ENCODE data around the gene FNDC8. TPM values are rescaled to one million over a fixed set of nuclear protein-coding genes. Genes with fewer than 3 reads are reported as not detected.
"Not testable (repeated sequence)": the region's sequence is repeated elsewhere in the genome, so short reads cannot be mapped to it uniquely, and the experiment has no call there.

FNDC8 gene
- total RNA-seq, 1 donor from 2014 or later, result not detected

GRCh38 chr17:35141681-35142466, 20.5 kb downstream of the FNDC8 start, which contains the start of gene NLE1:
Gene NLE1 (minus strand): TSS chr17:35142303. CDS start chr17:35142275, 28 bp downstream.
- peak; percentile 49 for DNase-seq (ENCODE audit: low read depth, low spot score)

- no peak for DNase-seq (ENCODE audit: low read depth, low spot score)
Observed at GRCh38 chr17:35142467-35142796, 21.0 kb downstream of the FNDC8 start.

GRCh38 chr17:35144840-35145239, 23.4 kb downstream of the FNDC8 start:
- no peak for DNase-seq (ENCODE audit: low read depth, low spot score)

- no peak for DNase-seq (ENCODE audit: low read depth, low spot score)
Observed at GRCh38 chr17:35146214-35146833, 24.9 kb downstream of the FNDC8 start.

- no peak for DNase-seq (ENCODE audit: low read depth, low spot score)
Observed at GRCh38 chr17:35147375-35147905, 26.0 kb downstream of the FNDC8 start, which contains the start of gene UNC45B. Gene UNC45B (plus strand): TSS chr17:35147817. CDS start chr17:35148264, 447 bp downstream.

- DNase-seq (ENCODE audit: low read depth, low spot score), result no peak
Observed at GRCh38 chr17:35148144-35148543, 26.7 kb downstream of the FNDC8 start.

GRCh38 chr17:35149941-35150340, 28.5 kb downstream of the FNDC8 start:
- no peak for DNase-seq (ENCODE audit: low read depth, low spot score)

GRCh38 chr17:35151080-35151479, 29.7 kb downstream of the FNDC8 start:
- DNase-seq (ENCODE audit: low read depth, low spot score), result not testable (repeated sequence)

- DNase-seq (ENCODE audit: low read depth, low spot score), result no peak
Observed at GRCh38 chr17:35152421-35153140, 31.2 kb downstream of the FNDC8 start.

GRCh38 chr17:35154196-35155165, 33.1 kb downstream of the FNDC8 start:
- DNase-seq (ENCODE audit: low read depth, low spot score), result no peak

- no peak for DNase-seq (ENCODE audit: low read depth, low spot score)
Observed at GRCh38 chr17:35155246-35155645, 33.8 kb downstream of the FNDC8 start.

GRCh38 chr17:35159940-35160339, 38.5 kb downstream of the FNDC8 start:
- DNase-seq (ENCODE audit: low read depth, low spot score), result no peak

- no peak for DNase-seq (ENCODE audit: low read depth, low spot score)
Observed at GRCh38 chr17:35160354-35161201, 39.2 kb downstream of the FNDC8 start.

- DNase-seq (ENCODE audit: low read depth, low spot score), result no peak
Observed at GRCh38 chr17:35161281-35161761, 39.9 kb downstream of the FNDC8 start.

- DNase-seq (ENCODE audit: low read depth, low spot score), result no peak
Observed at GRCh38 chr17:35162755-35163154, 41.3 kb downstream of the FNDC8 start.

GRCh38 chr17:35163886-35164285, 42.5 kb downstream of the FNDC8 start:
- no peak for DNase-seq (ENCODE audit: low read depth, low spot score)

- no peak for DNase-seq (ENCODE audit: low read depth, low spot score)
Observed at GRCh38 chr17:35164716-35165115, 43.3 kb downstream of the FNDC8 start.

GRCh38 chr17:35166526-35166925, 45.1 kb downstream of the FNDC8 start:
- DNase-seq (ENCODE audit: low read depth, low spot score), result no peak

- no peak for DNase-seq (ENCODE audit: low read depth, low spot score)
Observed at GRCh38 chr17:35167046-35167445, 45.6 kb downstream of the FNDC8 start.

- DNase-seq (ENCODE audit: low read depth, low spot score), result no peak
Observed at GRCh38 chr17:35167666-35168065, 46.3 kb downstream of the FNDC8 start.

Data from pulmonary artery endothelial cell (primary cell).